CD4-positive, alpha-beta T cell treated with Interleukin-1 beta for 1 hour (primary cell): ENCODE results near the gene CRYGA.

Experiments used
- DNase-seq, 2 donors: peaks; one replicate each; pipeline ENCODE4 v3.0.0-alpha.2; 2020 to 2022

The CRYGA gene

GRCh38 chr2:208163489-208163888 lies at the start of gene CRYGA:
Gene CRYGA (minus strand): TSS chr2:208163589. CDS start chr2:208163556, 33 bp downstream.
- DNase-seq: no peak

- no peak for DNase-seq
Observed at GRCh38 chr2:208210688-208211451, 47.5 kb upstream of the CRYGA start.

- DNase-seq: no peak
Observed at GRCh38 chr2:208208335-208209085, 45.1 kb upstream of the CRYGA start.

- DNase-seq: no peak
Observed at GRCh38 chr2:208207769-208208168, 44.4 kb upstream of the CRYGA start.

- DNase-seq: no peak
Observed at GRCh38 chr2:208204166-208204565, 40.8 kb upstream of the CRYGA start.

GRCh38 chr2:208195531-208195930 lies 32.1 kb upstream of the CRYGA start:
- no peak for DNase-seq

GRCh38 chr2:208192611-208193236 lies 29.3 kb upstream of the CRYGA start:
- no peak for DNase-seq

- DNase-seq: no peak
Observed at GRCh38 chr2:208189810-208190503, 26.6 kb upstream of the CRYGA start, which contains the start of gene C2orf80. Gene C2orf80 (minus strand): TSS chr2:208190030. CDS start chr2:208186986, 3,044 bp downstream.

GRCh38 chr2:208189069-208189809 lies 25.9 kb upstream of the CRYGA start:
- no peak for DNase-seq

- DNase-seq: no peak
Observed at GRCh38 chr2:208186893-208187292, 23.5 kb upstream of the CRYGA start.

GRCh38 chr2:208186465-208186864 lies 23.1 kb upstream of the CRYGA start:
- no peak for DNase-seq

- DNase-seq: no peak
Observed at GRCh38 chr2:208183972-208184705, 20.8 kb upstream of the CRYGA start.

- DNase-seq: peak in 1 of 2 donors; percentile 7
Observed at GRCh38 chr2:208183526-208183925, 20.1 kb upstream of the CRYGA start.

GRCh38 chr2:208182835-208183234 lies 19.4 kb upstream of the CRYGA start:
- no peak for DNase-seq

GRCh38 chr2:208179028-208179609 lies 15.7 kb upstream of the CRYGA start:
- DNase-seq: no peak

- DNase-seq: no peak
Observed at GRCh38 chr2:208175840-208176153, 12.4 kb upstream of the CRYGA start.

GRCh38 chr2:208175069-208175839 lies 11.9 kb upstream of the CRYGA start:
- DNase-seq: peak; percentile 59

GRCh38 chr2:208174144-208174543 lies 10.8 kb upstream of the CRYGA start:
- DNase-seq: no peak

GRCh38 chr2:208172125-208172524 lies 8.7 kb upstream of the CRYGA start:
- peak in 1 of 2 donors; percentile 16 for DNase-seq

GRCh38 chr2:208164951-208165755 lies 1.8 kb upstream of the CRYGA start:
- DNase-seq: no peak
